Measurements from ENCODE around the gene PRPF40B.

The PRPF40B gene

GRCh38 chr12:49636979-49637755, 13.8 kb downstream of the PRPF40B start:
- DNase-seq: peak; percentile 68 to 72 (median 71)

- no peak for DNase-seq
Observed at GRCh38 chr12:49641748-49642369, 18.5 kb downstream of the PRPF40B start.

GRCh38 chr12:49642370-49642802, 19.0 kb downstream of the PRPF40B start:
- DNase-seq: no peak

- no peak for DNase-seq
Observed at GRCh38 chr12:49643135-49643534, 19.8 kb downstream of the PRPF40B start.

GRCh38 chr12:49643961-49644619, 20.7 kb downstream of the PRPF40B start:
- DNase-seq: no peak

GRCh38 chr12:49644620-49644994, 21.2 kb downstream of the PRPF40B start:
- peak; percentile 80 to 87 (median 85) for DNase-seq

GRCh38 chr12:49645146-49646039, 22.0 kb downstream of the PRPF40B start:
- no peak for DNase-seq

- DNase-seq: no peak
Observed at GRCh38 chr12:49646331-49646830, 23.0 kb downstream of the PRPF40B start.

- DNase-seq: no peak
Observed at GRCh38 chr12:49646871-49647654, 23.7 kb downstream of the PRPF40B start.

- no peak for DNase-seq
Observed at GRCh38 chr12:49647827-49648711, 24.7 kb downstream of the PRPF40B start.

GRCh38 chr12:49648712-49649003, 25.3 kb downstream of the PRPF40B start:
- no peak for DNase-seq

GRCh38 chr12:49649445-49649844, 26.1 kb downstream of the PRPF40B start:
- no peak for DNase-seq

- no peak for DNase-seq
Observed at GRCh38 chr12:49649892-49650291, 26.5 kb downstream of the PRPF40B start.

GRCh38 chr12:49651855-49652254, 28.5 kb downstream of the PRPF40B start:
- DNase-seq: no peak

- DNase-seq: peak in 1 of 3 donors; percentile 17
Observed at GRCh38 chr12:49652921-49653520, 29.7 kb downstream of the PRPF40B start.

GRCh38 chr12:49654715-49655114, 31.4 kb downstream of the PRPF40B start:
- no peak for DNase-seq

GRCh38 chr12:49655595-49656236, 32.4 kb downstream of the PRPF40B start:
- DNase-seq: no peak

- DNase-seq: no peak
Observed at GRCh38 chr12:49658276-49658675, 34.9 kb downstream of the PRPF40B start.

- DNase-seq: no peak
Observed at GRCh38 chr12:49659753-49660152, 36.4 kb downstream of the PRPF40B start.

GRCh38 chr12:49661191-49661590, 37.8 kb downstream of the PRPF40B start:
- DNase-seq: peak; percentile 38 to 61 (median 57)
